ENCODE data around the gene ROBO2.

- TF ChIP-seq, protein P1, sequence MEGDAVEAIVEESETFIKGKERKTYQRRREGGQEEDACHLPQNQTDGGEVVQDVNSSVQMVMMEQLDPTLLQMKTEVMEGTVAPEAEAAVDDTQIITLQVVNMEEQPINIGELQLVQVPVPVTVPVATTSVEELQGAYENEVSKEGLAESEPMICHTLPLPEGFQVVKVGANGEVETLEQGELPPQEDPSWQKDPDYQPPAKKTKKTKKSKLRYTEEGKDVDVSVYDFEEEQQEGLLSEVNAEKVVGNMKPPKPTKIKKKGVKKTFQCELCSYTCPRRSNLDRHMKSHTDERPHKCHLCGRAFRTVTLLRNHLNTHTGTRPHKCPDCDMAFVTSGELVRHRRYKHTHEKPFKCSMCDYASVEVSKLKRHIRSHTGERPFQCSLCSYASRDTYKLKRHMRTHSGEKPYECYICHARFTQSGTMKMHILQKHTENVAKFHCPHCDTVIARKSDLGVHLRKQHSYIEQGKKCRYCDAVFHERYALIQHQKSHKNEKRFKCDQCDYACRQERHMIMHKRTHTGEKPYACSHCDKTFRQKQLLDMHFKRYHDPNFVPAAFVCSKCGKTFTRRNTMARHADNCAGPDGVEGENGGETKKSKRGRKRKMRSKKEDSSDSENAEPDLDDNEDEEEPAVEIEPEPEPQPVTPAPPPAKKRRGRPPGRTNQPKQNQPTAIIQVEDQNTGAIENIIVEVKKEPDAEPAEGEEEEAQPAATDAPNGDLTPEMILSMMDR (IDR thresholded peaks at IDR 0.05) = no peak
- TF ChIP-seq ZFX (IDR thresholded peaks at IDR 0.05; ENCODE audit: borderline replicate concordance) = no peak
These were observed 537.4 kb downstream of the ROBO2 start for GRCh38 chr3:77577264-77577663.

All from 22Rv1 (cell line).